Activated T-cell treated with anti-CD3 and anti-CD28 coated beads for 48 hours (primary cell): ENCODE data around the gene SUCNR1.
"Not testable (repeated sequence)": the region's sequence is repeated elsewhere in the genome, so short reads cannot be mapped to it uniquely, and the experiment has no call there.

Source experiments
- DNase-seq: peaks from one replicate; pipeline ENCODE4 v3.0.0-alpha.2; 2020; ENCODE audit warnings: low read depth

Gene SUCNR1

DNA sequence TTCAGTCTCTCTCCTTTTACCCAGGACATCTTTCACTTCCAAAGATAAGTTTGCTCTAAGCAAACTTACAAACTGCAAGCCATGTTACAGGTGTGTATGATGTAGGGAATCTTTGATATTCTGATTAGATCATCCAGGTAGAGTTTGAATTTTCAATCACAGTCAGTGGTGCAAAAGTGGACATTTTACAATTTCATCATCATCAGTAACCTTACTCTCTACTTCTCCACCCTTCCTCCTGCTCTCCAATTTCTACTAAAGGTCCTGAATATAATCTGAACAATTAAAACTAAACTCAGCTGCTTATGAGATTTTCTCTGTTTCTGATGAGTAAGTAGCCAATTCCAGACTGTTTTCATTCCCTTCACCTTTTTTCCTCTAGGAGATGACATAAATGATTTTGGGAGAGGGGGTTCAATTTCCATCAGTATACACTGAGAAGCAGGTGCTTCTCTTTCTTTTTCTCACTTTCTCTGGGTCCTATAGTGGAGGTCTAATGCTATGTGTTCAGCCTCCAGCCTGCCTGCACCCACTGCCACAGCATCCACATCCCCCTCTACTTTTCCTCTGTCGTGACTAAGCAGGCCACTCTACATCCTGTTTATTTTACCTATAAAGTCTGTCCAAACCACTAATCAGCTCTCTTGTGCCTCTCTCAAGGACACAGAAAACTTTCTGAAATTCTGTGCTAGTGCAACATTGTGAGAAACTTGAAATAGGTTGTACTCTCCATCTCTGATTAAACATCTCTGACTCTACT, 27.6 kb downstream of the SUCNR1 start:
- DNase-seq, result no peak

DNA sequence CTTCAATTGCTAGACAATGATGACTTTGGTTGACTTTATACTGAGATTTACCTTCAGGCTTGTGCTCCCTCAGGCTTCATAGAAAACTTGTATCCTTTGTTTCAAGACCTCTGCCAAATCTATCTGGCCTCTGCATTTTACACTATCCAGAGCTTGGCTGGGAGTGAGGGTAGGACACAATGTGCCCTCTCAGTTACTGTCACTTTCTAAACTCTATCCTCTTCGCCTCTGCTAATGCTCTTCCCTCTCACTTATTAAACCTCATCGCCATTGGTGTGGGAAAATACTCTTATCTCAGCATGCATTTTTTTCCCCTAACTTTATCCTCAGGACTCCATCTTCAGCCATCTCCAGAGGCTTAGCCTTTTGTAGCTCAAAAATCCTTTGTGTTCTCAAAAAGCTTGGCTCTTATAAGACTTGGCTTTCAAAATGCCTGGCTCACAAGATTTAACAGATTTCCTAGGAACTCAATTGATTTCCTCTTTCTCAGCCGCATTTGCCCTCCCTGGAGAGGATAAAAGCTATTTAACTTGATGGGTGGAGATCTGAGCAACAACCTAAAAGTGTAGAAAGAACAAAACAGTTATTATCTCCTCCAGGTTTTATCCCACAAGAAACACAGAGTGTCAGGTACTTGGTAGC, 28.3 kb downstream of the SUCNR1 start:
- no peak for DNase-seq

DNA sequence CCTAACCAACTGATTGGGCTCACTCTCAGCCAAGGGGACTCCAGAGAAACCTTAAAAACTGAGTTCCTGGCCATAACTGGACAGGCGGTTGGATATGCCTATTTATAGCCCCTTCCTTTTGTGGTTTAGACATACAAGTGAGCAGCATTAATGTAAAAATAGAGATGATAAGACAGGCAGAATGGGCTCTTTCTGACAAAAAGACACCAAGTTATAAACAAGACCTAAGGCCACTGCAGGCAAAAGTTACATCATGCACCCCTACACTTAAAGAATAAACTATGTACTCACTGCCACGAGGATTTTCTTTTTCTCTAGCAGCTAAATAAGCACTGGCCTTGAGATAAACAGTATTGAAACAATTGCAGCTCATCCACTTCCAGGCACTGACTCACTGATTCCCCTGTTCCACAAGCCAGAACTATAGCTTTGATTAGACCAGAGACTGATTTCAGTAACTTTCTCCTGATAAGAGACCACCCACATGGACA, 30.1 kb downstream of the SUCNR1 start:
- DNase-seq, result no peak

DNA sequence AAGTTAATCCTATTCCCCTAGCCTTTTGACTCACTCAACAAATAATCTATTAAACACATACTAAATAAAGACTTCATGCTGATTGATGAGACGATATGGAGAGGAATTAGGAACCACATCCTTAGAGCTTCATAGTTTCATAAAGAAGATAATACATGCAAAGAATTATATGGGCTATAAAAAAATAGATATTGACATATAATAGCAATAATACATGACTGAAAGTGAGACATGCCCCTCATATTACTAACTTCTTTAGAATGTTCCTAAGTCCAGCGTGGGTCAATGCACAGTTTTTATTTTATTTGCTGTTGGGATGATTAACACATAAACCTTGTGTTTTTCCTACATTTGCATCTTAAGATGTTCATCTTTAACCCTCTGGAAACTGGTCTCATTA, 32.2 kb downstream of the SUCNR1 start:
- DNase-seq, result no peak

DNA sequence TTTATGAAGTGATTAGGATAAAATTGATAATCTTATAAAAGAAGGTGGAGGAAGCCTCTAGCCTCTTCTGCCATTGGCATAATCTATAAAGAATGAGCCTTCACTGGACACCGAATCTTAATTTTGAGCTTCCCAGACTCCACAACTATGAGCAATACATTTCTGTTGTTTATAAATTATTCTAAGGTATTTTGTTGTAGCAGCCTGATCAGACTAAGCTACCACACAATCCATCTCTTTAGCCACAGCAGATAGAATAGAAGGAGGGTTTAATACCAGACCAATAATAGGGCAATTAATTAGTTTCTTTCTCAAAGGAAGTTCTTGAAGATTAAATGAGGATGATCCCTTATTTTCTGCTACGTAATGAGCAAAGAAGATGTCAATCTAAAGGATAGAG, 33.3 kb downstream of the SUCNR1 start:
- DNase-seq, result no peak

DNA sequence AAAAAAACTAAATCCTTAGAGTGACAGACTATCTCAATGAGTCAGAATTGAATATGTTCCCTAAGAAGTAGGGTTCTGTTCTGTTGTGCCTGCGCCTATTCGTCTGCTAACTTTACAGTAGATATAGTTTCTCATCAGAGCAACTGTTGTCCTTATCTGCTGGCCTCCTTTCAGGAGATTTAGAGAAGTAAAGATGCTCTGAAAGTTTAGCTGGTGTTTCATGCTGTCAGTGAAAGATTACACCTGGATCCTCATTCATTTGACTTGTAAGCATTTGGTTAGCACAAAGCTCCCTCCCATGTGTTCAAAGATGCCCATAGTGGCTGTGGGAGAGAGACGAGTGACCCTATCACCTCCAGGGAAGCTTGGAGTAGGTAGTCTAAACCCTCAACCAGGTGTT, 35.0 kb downstream of the SUCNR1 start:
- no peak for DNase-seq

DNA sequence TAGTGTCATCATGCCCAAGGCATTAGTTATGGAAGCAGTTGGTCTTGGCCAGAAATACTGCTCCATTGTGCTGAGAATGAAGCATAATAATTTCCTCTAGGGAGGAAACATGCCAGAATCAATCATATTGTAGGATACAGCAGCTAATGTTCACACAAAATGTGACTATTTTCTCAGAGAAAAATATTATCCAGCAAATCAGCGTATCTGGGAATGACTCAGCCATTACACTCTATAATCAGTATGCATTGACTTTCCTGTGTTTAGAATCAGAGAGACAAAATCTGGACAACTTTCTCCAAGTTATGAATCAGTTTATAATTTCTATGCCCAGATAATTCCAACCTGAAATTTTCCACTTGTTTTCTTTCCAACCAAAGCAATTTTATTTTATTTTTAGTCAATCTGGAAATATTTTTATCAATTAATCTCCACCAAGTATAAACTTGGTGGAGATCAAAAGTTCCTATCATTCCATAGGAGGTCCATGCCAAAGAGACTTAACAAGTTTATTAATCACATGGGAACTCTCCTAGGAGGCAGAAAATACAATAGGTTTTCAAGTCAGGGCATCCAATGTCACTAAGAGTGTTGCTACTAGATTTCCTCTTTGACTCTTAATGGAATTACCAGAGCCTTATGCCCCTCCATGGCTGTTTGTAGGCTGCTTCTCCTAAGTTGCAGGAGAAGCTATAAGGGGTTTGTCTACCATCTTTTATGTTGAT, 36.4 kb downstream of the SUCNR1 start:
- DNase-seq, result no peak

DNA sequence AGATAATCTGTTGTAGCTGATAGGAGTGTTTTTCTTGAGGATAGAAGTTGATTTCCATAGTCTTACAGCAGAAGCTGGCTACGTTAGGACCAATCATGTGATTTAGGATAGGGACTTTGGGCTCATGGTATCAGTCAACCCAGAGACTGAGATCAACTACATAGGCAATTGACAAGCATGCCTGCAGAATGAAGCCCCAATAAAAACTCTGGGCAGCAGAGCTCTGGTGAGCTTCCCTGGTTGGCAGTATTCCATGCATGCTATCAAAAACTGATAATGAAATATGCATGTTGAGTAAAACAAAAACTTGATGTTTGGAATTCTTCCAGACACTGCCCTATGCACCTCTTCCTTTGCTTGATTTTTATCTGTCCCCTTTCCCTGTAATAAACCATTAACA, 38.0 kb downstream of the SUCNR1 start:
- DNase-seq, result no peak

DNA sequence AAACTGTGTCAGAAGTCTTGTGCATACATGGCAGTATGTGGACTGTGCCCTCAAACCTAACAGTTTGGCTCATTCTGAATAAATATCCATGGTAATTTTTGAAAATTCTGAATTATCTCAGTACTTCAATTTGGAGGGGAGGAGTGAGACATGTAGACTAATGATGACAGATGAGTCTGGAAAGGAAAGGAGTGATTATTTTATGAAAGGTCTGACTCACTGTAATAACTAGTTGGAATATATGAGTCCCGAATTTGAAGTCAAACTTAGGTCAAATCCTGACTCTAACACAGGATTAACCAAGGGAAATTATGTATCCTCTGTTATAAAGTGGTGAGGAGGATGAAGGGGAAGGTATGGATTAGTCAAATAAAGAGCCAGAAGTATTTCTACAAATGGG, 38.6 kb downstream of the SUCNR1 start:
- DNase-seq, result no peak

DNA sequence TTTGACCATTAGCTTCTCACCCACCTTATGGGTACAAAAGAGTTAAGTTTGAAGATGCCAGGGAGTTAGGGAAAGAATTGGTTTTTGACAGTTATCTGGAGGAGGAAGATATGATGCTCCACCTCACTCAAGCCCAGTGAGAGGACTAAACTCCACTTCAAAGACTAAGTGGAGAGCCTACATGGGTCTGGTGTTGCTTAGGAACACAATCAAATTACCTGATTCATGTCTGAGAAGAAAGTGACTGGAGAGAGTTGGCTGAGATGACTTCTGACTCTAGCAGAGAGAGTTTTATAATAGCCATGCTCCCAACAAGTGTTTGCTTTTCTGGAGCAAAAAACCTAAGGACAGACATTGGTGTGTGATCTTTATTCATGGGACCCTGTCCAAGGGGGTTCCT, 43.3 kb downstream of the SUCNR1 start:
- DNase-seq, result no peak

DNA sequence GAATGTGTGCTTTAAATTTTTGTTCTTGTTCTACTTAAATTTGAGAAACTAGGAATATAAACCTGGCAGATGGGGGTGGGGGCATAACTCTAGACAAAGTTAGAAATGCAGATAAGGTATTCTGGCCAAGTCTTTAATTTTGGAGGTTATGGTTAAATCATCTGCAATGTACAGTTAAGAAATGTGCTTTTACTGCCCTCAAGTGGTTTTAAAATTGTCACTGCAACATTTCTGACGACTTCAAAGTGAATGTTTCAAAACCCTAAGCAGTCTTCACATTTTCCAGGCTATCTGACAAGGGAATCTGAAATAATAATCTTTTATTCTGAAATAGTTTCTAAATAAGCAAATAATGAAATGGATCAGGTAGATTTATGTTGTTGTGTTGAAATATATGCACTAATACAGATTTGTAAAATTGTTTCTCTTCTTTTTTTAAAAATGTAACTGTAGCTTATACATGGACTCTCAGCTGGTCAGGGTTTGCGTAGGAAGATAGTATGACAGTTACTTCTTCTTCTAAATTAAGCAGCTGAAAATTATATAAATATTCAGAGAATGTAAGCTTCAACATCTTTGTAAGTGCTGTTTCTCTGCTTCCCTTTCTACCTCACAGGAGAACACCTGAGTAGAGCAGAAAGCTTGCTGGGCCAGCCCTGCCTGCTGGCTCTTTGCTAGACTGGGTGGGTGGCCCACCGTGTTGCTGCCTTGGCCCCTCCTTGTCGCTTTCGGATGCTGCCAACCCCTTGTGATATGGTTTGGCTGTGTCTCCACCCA, 45.0 kb downstream of the SUCNR1 start:
- DNase-seq, result no peak

DNA sequence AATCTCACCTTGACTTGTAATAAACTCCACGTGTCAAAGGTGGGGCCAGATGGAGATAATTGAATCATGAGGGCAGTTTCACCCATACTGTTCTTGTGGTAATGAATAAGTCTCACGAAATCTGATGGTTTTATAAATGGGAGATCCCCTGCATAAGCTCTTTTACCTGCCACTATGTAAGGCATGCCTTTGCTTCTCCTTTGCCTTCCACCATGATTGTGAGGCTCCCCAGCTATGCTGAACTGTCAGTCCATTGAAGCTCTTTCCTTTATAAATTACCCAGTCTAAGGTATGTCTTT, 45.5 kb downstream of the SUCNR1 start:
- no peak for DNase-seq

DNA sequence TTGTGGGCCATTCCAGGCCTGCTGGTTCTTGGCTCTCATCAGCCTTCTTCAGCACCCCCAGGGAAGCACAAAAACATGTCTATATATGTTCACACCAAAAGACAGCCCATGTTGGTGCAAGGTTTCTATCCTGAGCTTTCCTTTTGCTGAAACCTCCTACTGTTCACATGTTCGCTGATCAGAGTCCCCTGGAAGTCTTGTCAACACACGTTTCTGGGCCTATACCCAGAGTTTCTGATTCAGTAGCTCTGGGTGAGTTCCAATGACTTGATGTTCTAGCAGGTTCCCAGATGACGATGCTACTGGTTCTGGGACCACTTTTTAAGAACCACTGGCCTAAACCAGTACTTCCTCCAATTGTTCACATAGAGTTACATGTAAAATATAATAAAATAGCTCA, 46.0 kb downstream of the SUCNR1 start:
- no peak for DNase-seq

DNA sequence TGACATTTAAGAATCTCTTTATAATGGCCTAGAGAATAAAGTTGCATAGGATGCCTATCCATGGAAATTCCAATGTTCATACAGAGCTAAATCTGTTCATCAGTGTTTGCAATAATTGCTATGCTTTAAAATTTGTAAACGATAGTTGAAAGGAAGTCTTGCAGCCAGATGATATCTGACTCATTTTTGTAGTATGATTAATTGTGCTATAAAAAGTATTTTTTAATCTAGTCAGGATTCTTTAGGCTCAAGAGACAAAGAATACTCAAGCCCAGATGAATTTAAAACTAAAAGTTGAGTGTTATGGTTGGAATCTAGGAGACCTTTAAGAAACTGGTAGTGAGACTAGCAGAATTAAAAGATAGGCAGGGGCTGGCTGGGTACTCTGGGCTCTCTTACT, 50.5 kb downstream of the SUCNR1 start:
- DNase-seq, result no peak

DNA sequence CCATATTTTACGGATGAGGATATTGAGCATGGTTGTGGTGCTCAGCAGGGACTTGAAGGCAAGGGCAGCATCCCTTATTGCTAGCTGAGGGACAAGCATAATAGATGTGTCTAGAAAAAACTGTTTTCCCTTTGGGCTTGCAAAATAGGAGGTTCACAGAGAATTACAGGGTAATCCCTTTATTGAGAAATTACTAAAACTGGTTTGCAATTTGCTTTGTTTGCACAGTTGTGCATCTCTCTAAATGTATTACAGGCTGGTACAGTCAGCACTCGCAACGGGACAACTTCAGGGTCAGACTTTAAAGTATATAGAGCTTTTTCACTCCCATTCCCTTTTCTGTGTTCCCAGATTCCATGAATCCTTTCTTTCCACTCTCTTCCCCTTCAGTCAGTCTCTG, 51.3 kb downstream of the SUCNR1 start:
- no peak for DNase-seq

DNA sequence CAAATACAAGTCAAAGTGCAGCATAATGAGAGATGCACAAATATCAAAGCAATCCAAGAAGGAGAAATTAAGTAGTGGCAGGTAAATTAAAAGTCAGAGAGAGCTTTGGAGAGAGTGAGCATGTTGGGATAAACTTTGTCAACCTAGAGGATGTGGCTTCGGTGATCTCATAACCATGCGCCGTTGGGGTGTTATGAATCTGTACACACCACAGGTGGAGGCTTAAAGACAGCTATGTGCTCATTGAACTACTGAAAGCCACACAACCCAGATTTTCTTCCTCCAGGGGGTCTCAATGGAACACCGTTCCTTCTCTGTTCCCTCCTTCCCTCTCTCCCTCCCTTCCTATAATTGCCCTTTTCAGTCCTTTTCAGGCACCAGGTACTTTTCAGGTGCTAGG, 52.0 kb downstream of the SUCNR1 start:
- no peak for DNase-seq

DNA sequence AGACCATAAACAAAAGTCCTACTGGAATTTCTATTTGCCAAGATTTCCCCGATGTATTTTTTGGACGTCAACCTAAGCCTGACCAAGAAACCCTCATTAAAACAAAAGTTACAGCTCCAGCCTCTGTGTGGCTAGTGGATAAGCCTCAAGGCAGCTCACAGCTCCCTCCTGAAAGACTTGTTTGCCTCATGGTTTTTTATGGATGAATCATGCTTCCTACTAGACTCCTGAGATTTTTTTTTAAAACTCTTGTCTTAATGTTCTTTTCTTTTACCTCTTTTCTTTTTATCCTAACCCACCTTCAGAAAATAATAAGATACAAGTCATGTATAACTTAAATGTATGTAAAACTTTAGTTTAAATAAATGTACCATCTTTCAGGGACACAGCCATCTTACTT, 52.4 kb downstream of the SUCNR1 start:
- no peak for DNase-seq

DNA sequence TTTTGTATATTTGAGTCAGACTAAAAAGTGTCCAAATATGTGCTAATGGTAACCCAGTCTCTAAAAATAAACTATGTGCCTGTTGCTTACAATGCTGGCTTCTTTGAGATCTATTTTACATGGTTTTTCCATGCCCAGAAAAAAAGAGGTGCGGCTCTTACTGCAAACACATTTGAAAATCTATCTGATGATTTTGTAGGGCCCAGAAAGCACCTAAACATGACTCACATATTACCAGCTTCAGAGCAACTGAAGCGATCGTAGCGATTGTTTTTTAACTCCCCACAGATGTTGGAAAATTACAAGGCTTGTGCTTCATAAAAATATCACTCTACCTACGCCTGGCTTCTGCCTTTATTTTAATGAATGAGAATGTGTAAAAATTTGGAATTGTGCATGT, 53.5 kb downstream of the SUCNR1 start:
- no peak for DNase-seq

DNA sequence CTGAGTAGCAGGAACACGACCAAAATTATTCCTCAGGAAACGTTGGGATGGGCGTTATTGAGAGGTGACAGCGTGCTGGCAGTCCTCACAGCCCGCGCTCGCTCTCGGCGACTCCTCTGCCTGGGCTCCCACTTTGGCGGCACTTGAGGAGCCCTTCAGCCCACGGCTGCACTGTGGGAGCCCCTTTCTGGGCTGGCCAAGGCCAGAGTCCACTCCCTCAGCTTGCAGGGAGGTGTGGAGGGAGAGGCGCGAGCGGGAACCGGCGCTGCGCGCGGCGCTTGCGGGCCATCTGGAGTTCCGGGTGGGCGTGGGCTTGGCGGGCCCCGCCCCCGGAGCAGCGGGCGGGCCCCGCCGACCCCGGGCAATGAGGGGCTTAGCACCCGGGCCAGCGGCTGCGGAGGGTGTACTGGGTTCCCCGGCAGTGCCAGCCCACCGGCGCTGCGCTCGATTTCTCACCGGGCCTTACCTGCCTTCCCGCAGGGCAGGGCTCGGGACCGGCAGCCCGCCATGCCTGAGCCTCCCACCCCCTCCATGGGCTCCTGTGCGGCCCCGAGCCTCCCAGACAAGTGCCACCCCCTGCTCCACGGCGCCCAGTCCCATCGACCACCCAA, 54.6 kb downstream of the SUCNR1 start:
- DNase-seq, result not testable (repeated sequence)

DNA sequence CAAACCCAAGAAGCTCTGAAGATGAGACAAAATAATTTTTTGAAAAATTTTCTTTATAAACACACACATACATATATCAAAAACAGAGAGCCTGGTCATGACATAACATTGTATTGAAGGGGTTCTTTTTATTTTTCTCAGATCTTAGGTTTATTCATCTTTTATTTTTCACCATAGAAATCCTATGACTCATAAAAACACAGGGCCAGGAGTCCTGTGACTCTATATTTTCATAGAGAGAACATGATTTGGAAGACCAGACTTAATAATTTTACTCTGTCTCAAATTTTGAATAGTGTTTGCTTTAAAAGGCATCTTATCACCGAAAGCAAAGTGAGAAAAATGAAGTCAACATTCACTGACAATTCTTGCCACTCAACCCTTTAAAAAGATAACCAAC, 57.7 kb downstream of the SUCNR1 start:
- no peak for DNase-seq

DNA sequence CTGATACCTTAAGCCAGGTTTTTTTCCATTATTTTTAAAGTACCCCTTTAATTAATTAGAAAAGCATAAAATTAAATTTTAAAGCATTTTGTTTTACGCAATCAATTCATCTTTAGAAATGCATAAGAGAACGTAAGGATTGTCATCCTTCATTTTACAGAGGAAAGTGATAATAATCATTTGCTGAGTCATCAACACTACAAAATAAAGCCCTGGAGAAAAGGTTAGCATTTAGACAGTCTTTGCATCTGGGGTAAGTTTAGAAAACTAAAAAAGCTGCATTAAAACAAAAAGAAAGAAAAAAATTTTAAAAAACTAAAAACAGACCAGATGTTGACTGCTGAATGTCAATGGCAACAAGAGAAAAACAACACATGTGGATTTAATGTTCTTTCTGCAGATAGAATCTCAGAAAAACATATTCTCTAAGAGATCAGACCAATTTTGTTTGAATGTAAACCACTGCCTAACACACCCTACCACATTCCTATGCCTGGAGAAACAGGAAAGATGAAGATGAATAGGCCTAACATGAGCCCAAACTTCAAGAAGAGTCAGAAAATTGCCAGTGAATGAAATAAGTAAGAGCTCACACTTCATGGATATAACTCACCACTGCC, 59.9 kb downstream of the SUCNR1 start:
- DNase-seq, result no peak
